Measurements from ENCODE around the gene DGKG.

DGKG gene

DNA sequence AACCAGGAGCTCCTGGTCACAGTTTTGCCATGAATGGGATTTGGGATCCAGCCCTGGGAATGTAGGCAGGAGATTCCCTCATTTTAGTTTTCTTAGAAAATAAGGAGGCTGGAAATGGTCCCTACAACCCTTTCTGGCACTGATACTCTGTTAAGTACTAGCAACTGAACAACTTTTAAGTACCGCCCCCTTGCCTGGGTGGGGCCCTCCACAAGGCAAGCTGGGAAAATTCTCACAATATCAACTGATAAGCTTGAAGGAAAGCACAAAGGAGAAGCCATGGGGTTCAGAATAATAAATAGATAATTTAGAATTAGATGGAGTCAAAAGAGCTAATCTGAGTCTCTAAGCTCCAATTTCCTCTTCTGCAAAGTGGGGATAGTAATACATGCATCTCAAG, 4.2 kb upstream of the DGKG start:
- DNase-seq, result no peak

DNA sequence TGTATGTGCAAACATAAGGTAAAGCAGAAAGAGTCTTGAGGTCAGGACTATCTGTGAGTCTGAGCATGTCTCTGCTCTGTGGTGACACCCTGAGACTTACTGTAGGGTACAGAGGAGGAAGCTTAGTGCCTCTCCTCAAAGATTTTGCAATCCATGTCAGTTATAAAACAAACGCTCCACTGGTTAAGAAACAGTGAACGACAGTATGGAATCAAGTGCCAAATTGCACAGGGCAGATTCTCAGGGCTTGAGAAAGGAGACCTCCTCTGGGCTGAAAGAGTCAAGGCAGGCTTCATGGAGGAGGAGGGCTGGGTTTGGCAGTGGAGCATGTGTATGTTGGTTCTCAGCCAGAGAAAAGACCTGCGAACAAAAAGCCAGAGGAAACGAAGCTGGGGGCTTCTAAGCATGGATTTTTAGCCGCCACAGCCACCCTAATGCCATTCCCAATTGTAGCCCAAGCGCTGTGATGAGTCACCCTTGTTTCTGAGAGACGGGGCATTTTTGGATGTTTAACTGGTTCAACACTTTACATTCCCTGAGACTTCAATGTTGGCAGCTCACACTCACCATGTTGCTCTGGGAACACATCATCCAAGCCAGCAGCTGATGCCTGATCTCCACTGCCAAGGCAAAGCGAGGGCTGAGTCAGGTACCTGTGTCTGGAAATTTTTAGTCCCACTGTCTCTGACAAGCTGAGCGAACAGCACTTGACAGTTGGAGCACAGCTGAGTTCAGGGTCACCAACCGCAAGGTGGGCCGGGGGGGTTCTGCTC, 3.4 kb upstream of the DGKG start:
- no peak for DNase-seq

DNA sequence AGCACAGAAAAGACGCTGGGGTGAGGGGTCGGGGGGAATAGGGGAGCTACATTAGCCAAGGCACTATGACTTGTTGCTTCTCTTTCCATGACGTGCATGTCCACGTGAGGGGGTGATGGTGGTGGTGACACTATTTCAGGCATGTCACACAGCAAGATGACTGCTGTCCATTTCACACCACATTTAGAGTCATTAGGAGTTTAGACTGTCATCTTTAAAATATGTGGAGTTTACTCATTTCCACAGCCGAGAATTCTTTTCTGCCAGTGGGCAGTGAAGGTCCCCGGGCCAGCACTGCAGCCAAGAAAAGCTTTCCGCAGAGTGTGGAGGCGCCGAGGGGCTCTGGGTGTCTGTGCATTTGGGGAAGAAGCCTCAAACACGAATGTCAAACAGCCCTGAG, 954 bp upstream of the DGKG start:
- DNase-seq, result no peak

DNA sequence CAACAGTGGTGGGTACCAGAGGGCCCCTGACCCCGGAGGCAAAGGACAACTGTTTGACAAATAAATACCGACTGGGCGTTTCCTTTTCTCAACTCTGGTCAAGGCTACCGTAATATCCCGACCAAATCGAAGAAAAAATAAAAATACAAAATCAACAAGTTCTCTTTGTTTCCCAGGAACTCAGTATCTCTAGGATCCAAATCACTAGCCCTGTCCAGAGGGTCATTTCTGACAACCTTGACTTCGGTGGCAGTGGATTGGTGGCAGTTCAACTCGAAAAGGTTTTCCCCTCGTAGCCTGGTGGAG, 456 bp upstream of the DGKG start:
- no peak for DNase-seq

DNA sequence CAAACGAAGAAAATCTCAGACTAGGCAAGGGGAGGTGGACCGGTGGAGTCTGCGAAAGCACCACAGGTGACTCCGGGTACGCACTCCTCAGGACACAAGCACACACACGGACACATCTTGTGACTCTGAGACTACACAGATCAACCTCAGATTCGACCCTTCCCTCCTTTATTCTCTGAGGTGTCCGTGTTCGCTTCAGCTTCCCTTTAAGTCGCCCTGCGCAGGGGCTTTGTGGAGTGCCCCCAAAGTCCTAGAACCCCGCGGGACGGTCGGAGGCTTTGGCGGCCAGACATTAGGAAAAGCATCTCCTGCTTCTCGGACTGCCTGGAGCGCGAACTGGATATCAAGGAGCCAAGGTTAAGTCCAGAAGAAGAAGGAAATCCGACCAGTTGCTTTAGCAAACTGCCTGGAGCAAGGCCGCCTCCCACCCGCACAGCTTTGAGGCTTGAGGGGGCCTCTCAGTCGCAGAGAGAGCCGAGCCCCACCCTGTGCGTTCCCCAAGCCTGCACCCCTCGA, 730 bp downstream of the DGKG start:
- no peak for DNase-seq

DNA sequence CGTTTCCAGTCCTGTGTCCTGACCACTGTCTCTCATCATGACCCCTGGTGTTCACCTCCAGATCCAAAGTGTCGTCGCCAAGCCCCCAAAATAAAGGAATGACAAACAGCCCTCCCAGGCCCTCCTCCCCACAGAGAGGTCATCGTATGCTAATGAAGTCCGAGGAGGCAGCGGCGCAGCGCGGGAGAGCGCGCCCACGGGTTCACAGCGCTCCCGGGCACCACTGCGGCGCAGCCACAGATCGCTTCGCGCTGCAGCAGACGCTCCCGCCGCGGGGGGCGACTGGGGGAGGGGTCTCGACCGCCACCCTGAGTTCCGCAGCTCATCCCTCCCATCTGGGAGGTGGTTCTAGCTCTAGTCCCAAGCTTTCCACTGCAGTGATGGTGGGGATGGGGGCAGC, 1.3 kb downstream of the DGKG start:
- no peak for DNase-seq

DNA sequence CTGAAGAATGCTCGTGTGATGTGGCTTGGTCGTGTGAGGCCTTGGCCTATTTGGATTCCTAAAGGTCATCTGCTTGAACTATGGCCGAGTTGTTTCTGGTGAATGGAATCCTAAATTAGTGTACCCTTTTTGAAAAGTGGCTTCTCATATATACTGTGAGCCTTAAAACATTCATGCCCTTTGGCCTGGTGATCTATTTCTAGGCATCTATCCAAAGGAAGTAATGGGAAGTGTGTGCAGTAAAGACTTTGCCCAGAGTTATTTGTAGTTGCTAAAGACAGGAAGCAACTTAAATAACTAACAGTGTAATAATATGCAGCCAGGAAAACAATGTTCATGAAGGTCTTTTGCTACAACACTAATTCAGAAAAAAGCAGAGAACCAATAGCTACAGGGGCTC, 3.0 kb downstream of the DGKG start:
- no peak for DNase-seq

DNA sequence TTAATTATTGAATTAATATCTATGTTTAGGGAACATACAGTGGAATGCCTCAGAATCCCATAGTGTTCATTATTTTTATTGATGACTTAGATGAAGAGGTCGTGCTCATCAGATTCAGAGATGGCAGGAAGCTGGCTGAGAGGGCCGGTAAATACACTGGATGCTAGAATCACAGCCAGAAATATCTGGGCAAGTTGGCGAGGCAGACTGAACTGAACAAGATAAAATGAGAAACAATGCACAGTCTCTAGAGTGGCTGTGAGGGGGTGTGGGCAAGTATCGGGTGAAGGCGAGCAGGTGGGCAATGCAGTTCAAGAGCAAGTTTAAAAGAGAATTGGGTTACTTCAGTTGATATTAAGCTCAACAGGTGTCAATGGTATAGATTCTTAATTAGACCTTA, 5.9 kb downstream of the DGKG start:
- DNase-seq, result no peak

DNA sequence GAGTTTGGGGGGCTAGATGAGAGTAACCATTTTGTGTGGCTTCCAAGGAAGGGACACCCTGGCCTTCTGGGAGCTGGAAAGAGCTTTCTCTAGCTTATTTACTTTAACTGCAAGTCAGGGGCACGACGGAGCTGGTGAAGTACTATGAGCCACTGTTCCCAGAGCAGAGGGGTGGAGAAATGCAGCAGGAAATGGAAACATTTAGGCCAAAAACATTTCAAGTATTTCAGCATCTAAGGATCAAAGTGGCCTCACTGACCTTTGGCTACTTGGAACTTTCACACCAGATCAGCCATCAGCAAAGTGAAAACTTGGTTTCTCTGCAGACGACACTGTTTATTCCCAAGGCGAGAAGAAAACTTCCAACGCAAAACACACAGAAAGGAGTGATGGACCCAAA, 7.9 kb downstream of the DGKG start:
- DNase-seq, result no peak

DNA sequence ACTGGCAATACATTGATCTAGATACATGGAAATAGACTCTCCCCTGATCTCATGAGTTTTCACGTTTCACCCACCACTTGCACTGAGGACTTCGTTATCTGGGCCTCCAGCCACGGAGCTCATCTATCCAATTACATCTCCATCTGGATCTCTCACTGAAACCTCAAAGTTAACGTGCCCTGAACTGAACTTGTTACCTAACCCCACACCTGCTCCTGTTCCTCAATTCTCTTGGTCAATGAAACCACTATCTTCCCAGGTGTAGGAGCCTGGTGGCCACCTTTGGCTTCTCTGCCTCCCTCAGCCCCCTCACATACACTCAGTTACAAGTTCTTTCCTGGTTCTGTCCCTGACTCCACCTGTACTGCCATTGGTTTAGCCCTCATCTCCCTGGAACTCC, 9.7 kb downstream of the DGKG start:
- no peak for DNase-seq

DNA sequence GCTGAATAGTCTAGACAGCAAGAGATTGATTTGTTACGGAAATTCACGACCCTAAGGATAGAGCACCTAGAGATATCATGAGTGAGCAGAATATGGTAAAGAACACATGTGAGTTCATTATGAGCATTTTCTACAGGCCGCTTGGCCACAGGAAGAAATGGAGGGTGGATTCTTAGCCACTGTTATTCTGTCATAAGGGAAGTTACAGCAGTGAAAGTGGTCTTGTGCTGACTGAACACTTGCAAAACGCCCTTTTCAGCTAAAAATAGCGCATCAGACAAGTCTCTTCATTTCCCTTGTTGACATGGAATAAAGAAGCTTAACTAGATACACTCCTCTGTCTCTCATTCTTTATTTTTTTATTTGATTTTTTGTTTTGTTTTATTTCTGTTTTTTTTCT, 19.8 kb downstream of the DGKG start:
- DNase-seq, result no peak

DNA sequence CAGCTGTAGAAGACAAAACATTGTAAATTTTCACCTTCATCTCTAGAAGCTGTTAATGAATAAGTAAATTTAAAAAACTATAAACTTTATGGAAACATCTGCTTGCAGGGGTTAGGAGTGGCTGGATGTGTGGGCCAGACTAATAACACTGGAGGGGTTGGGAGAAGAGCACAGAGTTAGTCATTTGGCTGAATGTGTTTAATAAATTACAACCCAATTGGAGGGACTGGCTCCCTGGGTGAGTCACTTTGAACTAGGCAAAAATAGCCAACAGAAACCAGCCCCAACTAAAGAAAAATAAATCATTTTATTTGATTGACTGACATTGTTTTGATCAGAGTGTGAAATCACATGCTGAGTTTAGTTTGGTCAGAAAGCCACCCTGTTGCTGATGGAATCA, 21.8 kb downstream of the DGKG start:
- DNase-seq, result no peak

DNA sequence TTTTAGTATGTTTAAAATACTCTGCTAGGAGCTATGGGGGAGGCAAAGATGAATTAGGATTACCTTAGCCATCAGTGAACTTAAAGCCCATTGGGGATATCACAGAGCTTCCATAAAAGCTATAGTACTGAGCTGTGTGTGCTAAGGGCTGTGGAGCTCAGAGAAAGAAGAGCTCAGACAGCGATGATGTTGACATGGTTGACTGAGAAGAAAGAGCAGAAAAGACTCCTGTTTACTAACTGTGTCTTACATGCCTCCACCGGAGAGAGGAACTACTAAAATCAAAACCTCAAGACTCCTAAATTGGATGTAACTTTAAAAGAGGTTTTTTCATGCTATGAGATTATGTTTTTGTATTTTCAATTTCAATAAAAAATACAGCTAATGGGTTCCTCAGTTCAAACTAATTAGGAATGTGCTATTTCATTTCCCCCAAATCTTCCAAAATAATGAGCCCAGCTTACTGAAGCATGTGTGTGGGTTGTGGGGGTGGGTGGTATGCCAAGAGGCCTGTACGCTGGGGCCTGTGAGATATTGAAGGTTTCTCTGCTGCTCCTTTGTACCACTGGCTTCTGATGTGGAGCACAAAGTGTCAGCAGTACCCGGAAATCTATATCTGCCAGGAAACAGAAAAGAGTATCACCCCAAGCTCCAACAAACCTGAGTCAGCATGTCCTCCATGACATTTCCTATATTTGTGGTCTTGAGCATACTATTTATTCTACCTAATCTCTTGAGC, 22.7 kb downstream of the DGKG start:
- no peak for DNase-seq

DNA sequence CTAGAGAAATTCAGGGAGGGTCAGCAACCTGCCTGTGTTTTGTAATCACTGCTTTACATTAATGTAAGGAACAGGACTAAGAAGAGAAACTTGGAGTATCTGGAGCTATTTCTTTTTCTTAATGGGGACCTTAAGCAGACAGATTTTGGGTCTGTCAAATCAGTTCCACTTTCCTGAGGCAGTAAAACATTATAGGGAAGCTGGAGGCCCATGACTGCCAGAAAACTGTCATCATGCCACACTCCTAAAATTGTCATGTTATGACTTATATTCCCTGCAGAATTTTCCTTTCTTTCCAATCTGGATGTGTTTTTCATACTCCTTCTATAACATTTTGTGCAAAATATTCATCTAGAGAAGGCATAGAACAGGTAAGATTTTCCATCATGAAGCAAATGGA, 28.8 kb downstream of the DGKG start:
- no peak for DNase-seq

DNA sequence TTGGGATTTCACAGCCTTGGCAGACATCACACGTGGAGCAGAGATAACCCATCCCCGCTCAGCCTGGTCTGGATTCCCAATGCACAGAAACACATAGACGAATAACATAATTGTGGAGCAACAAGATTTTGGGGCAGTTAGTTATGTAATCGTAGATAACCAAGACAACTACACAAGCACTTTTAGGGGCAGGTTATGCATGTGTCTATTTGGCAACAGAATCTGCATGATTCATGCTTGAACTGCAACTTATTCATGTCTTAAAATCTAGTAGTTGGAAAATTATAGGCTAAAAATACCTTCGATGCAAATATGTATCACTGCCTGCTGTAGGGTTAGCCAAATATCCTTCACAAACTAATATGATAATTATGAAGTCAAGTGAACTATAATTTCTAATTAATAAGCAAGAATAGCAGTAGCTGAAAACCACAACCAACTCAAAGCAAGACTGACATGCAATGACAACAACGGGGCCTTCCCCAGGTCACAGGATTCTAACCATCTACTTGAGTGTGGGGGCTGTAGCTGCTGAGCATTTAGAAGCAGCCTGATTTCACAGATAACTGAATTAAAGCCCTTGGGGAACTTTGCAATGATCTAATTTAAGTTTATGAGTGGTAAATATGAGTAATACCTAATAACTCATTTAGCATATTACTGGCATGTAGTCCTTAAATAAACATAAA, 31.1 kb downstream of the DGKG start:
- DNase-seq, result no peak

DNA sequence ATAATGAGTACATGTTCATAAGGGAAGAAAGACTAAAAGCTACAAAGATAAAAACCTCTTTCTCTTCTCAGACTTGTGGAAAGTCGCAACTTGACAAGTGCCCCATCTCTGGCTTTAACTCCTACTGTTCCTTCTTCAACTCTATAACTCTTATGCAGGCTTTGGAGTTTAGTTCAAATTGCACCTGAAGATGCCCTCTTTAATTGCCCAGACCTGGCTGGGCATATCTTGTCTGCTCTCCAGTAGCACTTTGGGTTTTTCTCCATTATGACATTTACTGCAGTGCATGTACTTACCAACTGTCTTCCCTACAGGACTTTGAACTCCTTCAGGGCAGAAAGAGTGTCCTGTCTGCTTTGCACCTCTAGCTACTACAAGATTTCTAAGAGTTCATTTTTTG, 32.4 kb downstream of the DGKG start:
- DNase-seq, result no peak

DNA sequence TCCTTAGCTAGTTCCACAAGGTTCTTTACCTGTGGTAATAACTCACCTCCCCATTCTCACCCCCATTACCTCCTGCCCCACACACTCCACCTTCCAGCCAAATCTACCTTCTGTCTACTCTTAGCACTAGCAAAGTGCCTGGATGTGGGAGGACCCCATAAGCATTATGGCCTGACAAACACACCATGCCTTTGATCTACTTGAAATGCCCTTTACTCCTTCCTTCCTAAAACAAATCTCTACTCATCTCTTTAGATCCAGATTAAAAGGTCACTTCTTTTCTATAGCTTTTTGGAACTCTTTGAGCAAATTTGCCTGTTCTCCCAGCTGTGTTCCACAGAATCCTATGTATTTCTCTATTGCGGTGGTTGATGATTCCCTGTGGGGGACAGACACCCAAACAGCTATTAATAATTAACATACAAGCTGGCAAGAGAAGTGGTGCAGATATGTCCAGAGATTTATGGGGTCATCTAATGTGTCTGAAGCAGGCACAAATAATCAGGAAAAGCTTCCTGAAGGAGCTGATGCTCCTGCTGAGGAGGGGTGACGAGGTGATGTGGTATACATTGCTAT, 34.0 kb downstream of the DGKG start:
- DNase-seq, result no peak

DNA sequence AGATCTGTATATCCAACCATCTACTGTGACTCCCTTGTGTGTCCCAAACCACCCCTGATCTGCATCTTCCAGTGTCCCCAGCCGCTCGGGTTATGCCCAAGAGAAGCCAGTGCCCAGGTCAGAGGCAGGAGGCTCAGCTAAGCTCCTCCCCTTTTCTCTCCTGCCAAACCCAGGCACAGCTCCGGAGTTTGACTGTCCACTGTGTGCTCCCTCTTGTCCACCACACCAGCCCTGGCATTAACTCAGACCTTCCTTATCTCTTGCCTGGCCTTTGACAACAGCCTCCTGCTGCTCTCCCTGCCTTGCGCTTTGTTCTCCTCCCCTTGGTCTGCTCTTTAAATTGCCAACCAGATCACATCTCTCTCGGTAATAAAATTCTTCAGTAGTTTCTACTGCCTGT, 39.3 kb downstream of the DGKG start:
- DNase-seq, result no peak

DNA sequence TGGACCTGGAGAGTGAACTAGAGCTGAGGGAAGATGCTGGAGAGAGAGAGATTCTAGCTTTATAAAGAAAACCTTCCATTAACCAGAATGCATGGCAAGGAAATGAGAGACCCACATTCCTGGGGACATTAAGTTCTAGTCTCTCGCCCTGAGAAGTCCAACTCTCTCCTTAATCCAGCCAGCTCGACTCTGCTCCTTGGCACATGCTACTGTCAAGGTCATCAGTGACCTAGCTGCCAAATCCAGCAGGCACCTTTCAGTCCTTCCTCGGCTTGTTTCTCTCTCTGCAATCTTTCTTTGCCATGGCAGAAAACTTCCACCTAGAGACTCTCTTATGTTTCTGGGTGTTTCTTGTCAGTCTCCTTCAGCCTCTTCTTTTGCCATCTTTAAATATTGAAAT, 40.3 kb downstream of the DGKG start:
- DNase-seq, result no peak

DNA sequence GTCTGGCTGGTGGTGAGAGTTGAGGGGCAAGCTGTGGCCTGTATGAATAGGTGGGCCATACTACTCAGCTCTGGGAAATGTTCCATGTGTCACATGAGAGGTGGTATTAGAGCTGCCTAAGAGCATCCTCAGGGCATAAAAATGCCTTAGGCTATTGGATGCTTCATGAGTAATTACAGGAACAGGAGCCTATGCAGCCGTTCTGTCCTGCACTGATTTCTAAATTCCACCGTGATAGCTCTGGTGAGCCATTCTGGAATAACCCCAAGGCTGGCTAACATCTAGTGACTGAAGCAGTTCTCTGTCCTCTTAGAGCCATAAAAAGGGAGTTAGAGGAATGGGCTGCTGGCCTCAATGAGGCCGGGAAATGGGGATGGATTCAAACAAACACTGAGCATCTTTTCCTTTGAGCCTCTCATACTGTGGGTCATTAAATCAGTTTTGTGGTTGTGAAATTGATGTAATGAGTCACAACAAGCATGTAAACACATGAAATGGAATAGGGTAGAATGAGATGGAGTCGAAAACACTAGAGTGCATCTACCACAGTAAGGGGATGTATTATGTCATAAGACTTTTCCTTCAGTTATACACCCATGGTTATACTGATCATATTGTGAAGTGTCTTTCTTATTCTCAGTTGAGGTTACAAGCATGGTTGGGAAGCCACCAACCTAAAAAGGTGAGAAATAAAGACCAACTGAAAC, 41.0 kb downstream of the DGKG start:
- no peak for DNase-seq

DNA sequence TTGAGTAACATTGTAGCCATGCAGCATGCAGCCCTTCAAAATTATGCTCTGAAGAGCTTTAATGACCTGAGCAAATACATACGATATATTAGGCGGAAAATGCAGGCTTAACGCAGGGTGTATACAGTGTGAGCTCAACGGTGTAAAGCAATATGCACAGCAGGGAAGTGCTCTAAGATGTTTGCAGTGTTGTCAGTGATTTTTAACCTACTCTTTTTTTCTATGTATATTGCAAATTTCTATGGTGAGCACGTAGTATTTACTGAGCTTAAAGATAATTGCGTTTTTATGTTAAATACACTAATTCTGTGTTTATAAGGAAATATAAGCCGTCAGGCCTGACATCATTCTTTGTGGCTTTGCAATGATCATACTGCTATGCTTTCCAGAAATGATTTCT, 42.1 kb downstream of the DGKG start:
- DNase-seq, result no peak

DNA sequence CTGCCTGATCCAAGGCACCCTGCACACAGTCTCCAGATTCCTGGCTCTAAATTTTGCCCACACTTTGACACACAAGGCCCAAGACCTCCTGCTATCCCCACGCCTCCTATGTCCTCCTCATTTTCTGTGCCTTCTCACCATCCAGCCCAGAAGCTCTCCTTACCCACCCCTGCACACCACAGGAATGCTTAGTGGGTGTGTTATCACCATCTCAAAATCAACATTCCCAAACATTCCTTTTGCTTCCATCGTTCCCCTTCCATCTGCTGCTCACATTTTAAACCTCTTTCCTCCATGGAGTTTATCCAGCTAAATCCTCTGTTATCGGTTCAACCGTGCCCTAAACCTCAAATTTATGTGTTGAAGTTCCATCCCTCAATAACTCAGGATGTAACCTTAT, 43.9 kb downstream of the DGKG start:
- DNase-seq, result no peak

DNA sequence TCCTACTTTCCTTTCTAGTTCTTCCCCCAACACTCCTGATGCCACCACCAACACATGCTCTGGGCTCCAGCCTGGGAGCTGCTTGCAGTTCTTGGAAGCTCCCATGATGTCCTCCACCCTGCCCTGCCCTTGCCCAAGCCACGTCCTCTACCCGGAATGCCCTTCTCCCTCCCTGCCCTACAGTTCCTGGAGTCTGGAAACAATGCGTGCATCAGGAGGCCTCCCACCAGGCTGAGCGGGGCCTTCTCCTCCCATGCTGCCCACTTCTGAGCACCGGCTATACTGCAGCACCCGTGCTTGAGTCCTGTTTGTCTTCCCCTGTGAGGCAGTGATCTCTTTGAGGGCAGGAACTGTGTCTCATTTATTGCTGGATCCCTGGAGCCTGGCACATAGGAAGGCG, 44.6 kb downstream of the DGKG start:
- no peak for DNase-seq
